AG20443 (cell line): ENCODE data around the gene FLVCR2.

Experiments
- DNase-seq: peaks from one replicate; pipeline ENCODE4 v3.0.0; 2012; ENCODE audit warnings: low spot score, mixed read lengths

The FLVCR2 gene

GRCh38 chr14:75558440-75558839, 20.0 kb upstream of the FLVCR2 start:
- DNase-seq = no peak

DNA sequence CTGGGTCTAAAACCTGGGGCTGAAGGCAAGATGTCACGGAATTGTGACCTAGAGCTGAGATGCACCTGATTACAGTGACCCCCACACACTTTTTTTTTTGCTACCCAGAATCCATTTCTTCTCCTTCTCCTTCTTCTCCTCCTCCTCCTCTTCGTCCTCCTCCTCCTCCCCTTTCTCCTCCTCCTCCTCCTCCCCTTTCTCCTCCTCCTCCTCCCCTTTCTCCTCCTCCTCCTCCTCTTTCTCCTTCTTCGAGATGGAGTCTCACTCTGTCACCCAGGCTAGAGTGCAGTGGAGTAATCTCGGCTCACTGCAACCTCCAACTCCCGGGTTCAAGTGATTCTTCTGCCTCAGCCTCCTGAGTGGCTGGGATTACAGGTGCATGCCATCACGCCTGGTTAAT, 19.4 kb upstream of the FLVCR2 start:
- no peak for DNase-seq

GRCh38 chr14:75559451-75560222, 18.8 kb upstream of the FLVCR2 start:
- peak; percentile 57 for DNase-seq

DNA sequence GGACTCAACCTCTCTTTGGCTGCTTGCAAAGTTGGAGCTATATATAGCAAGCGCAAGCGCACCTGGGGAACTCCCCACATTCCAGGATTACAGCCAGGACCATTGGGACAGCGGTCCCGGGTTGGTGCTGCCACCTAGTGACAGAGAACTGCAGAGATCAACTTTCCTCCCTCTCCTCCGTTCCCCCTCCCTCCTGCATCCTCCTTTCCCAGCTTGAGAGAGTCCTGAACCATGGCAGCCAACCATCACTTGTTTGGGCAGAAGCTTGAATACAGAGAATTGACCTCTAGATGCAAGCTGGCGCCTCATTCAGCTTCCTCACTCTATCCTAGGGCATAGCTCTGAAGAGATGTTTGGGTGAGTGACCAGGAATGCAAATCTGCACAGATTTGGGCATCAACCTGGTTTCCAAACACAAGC, 17.4 kb upstream of the FLVCR2 start:
- peak; percentile 92 for DNase-seq

DNA sequence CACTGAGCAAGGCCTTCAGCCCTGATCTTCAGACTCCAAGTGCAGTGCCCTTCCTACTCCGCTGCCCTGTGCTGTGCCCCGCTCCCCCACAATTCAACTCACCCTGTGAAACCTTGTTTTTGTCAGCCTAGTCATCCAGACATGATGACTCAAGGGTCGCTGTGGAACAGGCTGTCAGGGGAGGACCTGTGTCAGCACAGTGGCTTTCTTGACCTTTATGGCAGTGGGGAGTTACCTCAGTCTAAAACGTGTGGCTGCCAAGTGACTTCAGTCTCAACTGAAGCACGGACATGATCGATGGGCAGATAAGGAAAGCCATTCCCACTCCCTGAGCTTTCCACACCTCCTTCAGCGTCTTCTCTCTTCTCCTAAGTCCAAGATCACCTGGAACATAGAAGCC, 16.3 kb upstream of the FLVCR2 start:
- no peak for DNase-seq

GRCh38 chr14:75562489-75562888, 15.9 kb upstream of the FLVCR2 start:
- no peak for DNase-seq

GRCh38 chr14:75563931-75564330, 14.5 kb upstream of the FLVCR2 start:
- DNase-seq = no peak

GRCh38 chr14:75565056-75565455, 13.4 kb upstream of the FLVCR2 start:
- DNase-seq = no peak

DNA sequence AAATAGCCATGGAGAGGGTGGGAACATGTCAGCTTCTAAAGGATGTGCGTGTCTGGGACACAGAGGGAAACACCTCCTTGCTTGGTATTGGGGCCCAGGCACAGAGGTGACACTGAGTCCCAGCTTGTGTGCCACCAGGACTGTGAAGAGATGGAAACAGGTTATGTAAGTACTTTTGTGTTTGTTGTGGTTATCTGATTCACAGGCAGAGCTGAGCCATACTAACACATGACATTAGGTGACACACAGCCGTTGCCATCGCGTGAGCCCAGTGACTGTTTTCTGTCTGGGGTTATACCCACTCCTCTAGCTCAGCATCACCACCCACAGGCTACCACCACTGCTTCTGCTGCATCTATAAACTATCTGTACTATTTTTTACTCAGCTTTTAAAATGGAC, 12.1 kb upstream of the FLVCR2 start:
- DNase-seq = peak; percentile 40

GRCh38 chr14:75566752-75567151, 11.7 kb upstream of the FLVCR2 start:
- DNase-seq = no peak

DNA sequence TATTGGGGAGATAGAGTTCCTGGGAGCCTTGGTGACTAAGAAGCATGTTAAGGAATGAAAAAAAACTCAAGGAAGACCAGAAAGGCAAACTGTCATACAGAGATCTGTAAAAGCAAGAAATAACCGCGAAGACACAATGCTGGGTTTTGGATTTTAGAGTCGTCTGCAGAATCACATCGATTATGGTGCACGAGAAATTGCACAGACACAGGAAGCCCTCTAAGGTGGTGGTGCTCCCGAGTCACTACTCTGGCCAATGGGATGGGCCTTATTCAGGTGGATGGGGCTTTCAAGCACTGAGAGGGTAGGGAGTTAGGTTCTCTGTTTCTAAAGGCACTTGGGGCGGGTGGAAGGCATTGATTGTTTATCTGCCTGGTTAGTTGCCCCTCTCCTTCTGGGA, 10.3 kb upstream of the FLVCR2 start:
- DNase-seq = no peak

- no peak for DNase-seq
Observed at GRCh38 chr14:75568791-75569190, 9.6 kb upstream of the FLVCR2 start.

DNA sequence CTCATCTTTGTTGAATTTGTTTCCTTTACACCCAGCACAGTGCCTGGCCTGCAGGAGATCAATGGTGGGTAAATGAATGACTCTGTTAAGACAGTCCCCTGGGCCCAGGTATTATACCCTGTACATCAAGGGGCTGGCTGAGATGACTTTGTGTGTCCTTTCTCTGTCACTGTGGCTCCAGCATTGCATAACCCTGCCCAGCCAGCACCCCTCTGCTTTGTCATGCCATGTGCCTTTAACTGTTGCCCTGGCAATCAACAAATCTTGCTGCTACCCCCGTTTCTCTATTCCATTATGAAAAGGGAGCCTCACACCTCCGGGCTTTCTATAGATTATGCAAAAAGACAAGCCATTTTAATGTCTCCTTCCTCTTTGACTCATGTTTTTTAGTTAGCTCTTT, 7.6 kb upstream of the FLVCR2 start:
- no peak for DNase-seq

- DNase-seq = no peak
Observed at GRCh38 chr14:75572104-75572503, 6.3 kb upstream of the FLVCR2 start.

DNA sequence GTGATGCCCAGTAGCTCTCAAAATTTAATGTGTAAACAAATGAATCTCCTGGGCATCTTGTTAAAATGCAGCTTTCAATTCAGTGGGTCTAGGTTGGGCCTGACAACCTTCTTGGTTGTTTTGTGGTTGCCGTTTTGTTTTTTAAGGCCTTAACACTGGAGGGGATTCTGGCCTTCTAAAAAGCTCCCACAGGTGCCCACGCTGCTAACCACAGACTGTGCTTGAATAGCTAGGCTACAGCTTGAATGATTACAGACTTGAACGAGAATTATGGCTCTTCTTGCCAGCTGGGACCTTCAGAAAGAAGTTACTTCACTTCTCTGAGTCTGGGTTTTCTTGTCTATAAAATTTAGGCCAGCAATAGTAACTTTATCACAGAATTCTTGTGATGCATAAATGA, 1.3 kb upstream of the FLVCR2 start:
- DNase-seq = no peak

- DNase-seq = peak; percentile 92
Observed at GRCh38 chr14:75577729-75578101, 705 bp upstream of the FLVCR2 start.

GRCh38 chr14:75578786-75579337, 442 bp downstream of the FLVCR2 start:
- DNase-seq = no peak

DNA sequence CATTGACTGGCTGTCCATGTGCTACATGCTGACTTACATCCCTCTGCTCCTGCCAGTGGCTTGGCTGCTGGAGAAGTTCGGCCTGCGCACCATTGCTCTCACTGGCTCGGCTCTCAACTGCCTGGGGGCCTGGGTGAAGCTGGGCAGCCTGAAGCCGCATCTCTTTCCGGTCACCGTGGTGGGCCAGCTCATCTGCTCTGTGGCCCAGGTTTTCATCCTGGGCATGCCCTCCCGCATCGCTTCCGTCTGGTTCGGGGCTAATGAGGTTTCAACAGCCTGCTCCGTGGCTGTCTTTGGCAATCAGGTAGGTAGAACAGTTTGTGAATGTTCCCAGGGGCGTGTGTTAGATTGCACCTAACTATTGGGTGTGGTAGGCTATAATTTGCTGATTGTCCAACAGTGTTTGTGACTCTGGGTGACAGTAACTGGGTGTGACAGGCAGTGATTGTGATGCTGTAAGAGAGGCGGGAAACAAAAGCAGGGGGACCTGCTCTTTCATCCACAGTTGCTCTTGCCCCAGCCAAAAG, 981 bp downstream of the FLVCR2 start:
- DNase-seq = no peak

GRCh38 chr14:75579882-75580281, 1.5 kb downstream of the FLVCR2 start:
- DNase-seq = no peak

- no peak for DNase-seq
Observed at GRCh38 chr14:75587388-75587787, 9.0 kb downstream of the FLVCR2 start.

- no peak for DNase-seq
Observed at GRCh38 chr14:75589931-75590330, 11.5 kb downstream of the FLVCR2 start.

- DNase-seq = no peak
Observed at GRCh38 chr14:75591331-75591946, 13.0 kb downstream of the FLVCR2 start.

DNA sequence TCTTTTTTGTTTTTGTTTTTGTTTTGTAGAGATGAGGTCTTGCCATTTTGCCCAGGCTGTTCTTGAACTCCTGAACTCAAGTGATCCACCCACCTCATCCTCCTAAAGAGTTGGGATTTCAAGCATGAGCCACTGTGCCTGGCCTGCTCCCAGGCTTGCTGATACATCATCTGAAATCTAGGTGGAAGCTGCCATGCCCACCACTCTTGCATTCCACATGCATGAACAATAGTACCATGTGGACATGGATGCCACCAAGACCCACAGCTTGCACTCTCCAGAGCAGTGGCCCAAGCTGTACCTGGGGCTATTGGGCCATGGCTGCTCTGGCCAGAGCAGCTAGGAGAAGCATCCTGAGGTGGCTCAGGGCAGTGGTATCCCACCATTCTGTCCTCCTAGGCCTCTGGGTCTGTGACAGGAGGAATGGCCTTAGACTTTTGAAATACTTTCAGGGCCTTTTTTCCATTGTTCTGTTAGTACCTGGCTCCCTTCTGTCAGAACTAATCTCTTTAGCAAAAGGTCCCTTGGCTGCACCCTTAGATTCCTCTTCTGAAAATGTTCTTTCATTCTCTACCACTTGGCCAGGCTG, 13.7 kb downstream of the FLVCR2 start:
- no peak for DNase-seq
